Heart left ventricle (tissue), 16 donors: ENCODE measurements around the gene MEF2D. TPM values are rescaled to one million over a fixed set of nuclear protein-coding genes. Genes with fewer than 3 reads are reported as not detected.
A peak's percentile ranks its signal among the peaks of the same experiment; 100 is the strongest.

Source experiments
- ATAC-seq, 4 donors: fragments of 200-7000 bp; cut with Tn5 transposase; one replicate each; pipeline ENCODE4 v1.9.1; 2020 to 2022; ENCODE audit warnings: moderate library complexity in 4 of 4, mild to moderate bottlenecking in 3 of 4, moderate number of reproducible peaks in 1 of 4
- DNase-seq, 5 donors: peaks; one replicate each; pipeline ENCODE4 v3.0.0-alpha.2; 2020
- H3K27ac ChIP-seq, 12 donors: fragments of 200-600 bp; sonication (generic) in 4 of 12; one replicate each; pipeline versions ENCODE4 v1.5.0 to v1.8.0; 2016 to 2022; ENCODE audit warnings: mild to moderate bottlenecking in 2 of 12
- H3K27me3 ChIP-seq, 9 donors: fragments of 200-600 bp; sonication (generic) in 2 of 9; one replicate each; pipeline versions ENCODE4 v1.5.1 to v1.8.0; 2016 to 2022; ENCODE audit warnings: mild to moderate bottlenecking in 3 of 9
- H3K36me3 ChIP-seq, 9 donors: fragments of 200-600 bp; sonication (generic) in 2 of 9; one replicate each; pipeline versions ENCODE4 v1.5.0 to v1.8.0; 2018 to 2022; ENCODE audit warnings: mild to moderate bottlenecking in 2 of 9
- H3K4me1 ChIP-seq, 12 donors: fragments of 200-600 bp; sonication (generic) in 4 of 12; one replicate each; pipeline versions ENCODE4 v1.5.0 to v1.8.0; 2016 to 2022; ENCODE audit warnings: mild to moderate bottlenecking in 3 of 12
- H3K4me3 ChIP-seq, 12 donors: fragments of 200-600 bp; sonication (generic) in 4 of 12; one replicate each; pipeline versions ENCODE4 v1.5.0 to v1.8.0; 2017 to 2022; ENCODE audit warnings: mild to moderate bottlenecking in 9 of 12, moderate library complexity in 4 of 12
- H3K9me3 ChIP-seq, 12 donors: fragments of 200-600 bp; sonication (generic) in 4 of 12; one replicate each; pipeline versions ENCODE4 v1.5.0 to v1.8.0; 2016 to 2022; ENCODE audit warnings: mild to moderate bottlenecking in 1 of 12
- POLR2A ChIP-seq, 2 donors: fragments of 450-650 bp; IDR thresholded peaks; one replicate each; pipeline ENCODE4 v1.6.1; 2017; ENCODE audit warnings: antibody characterized with exemption in 2 of 2, mild to moderate bottlenecking in 2 of 2, moderate library complexity in 2 of 2
- WGBS, 4 donors: extraction: QIAGEN DNeasy Blood & Tissue Kit in 2 of 4; methylation state at CpG; one replicate each; pipeline versions ENCODE4 v1.1.5 to v1.1.7; 2013 to 2018; 5-methylcytosine and 5-hydroxymethylcytosine counted together
- intact Hi-C, 10 donors: fragments of 100-400 bp; cut with DNase I; formaldehyde crosslinking; loops; one replicate each; pipeline versions ENCODE4 v1.11.1 to v1.14.2; 2022
- polyA plus RNA-seq, 2 donors: library from polyadenylated mRNA; stranded (reverse); fragments of 200-250 nt; gene quantifications; one replicate each; pipeline ENCODE4 v1.2.3, GENCODE V29; 2013
- total RNA-seq, 9 donors: library from RNA; depleted of rRNA in 2 of 9; stranded (reverse); fragments of >200 nt in 2 of 9; fragmentation: NEBNext Ultra II Directional in 3 of 9; extraction: Animal tissue kit (Norgen Biotek cat#: 25700) in 3 of 9; gene quantifications; one replicate each; pipeline versions ENCODE4 v1.1.0 to v1.2.4, GENCODE V29; 2016 to 2023
- TF ChIP-seq, protein P1 (sequence below), 12 donors: fragments of 200-600 bp; sonication (generic) in 4 of 12; IDR thresholded peaks; one replicate each; pipeline versions ENCODE4 v1.5.0 to v1.8.0; 2018 to 2022; ENCODE audit warnings: antibody characterized with exemption in 12 of 12, mild to moderate bottlenecking in 5 of 12
- donor health status: ischemic (EF 13 %, LVEDD 7.1; RV severe dilation, severe dysfunction).
- donor health status: healthy with polysubstance abuse.
- donor health status: DM: no; HTN: yes; CAD: no.
- donor health status: DM: no; HTN: no; CAD: no.
- donor health status: ischemic (EF 25% LVEDD 6.9; RV normal size, moderate dysfunction).
- donor health status: ischemic (EF 25% LVEDD 5.7; RV mildly dilated, moderate dysfunction).
- donor health status: healthy.
- donor health status: DM: yes; HTN: yes; CAD: no.
- donor health status: ischemic (EF 35%, LVEDD 5.7; RV mildly dilated, moderate dysfunction).
- donor health status: nonischemic (EF 11% LVEDD 7.7; RV severe dilation, severe dysfunction).
- donor health status: DM: yes; HTN: yes; CAD: no.
- donor health status: PGD.
- donor health status: ischemic (EF 29% LVEDD 5.4; RV normal size, mild dysfunction).
- donor health status: nonischemic (EF 23%, LVEDD 6.1; RV moderate dilation, normal function).

The MEF2D gene
- total and polyA plus RNA-seq, 11 donors, result 40.5 to 203 (median 92.3) TPM

DNA sequence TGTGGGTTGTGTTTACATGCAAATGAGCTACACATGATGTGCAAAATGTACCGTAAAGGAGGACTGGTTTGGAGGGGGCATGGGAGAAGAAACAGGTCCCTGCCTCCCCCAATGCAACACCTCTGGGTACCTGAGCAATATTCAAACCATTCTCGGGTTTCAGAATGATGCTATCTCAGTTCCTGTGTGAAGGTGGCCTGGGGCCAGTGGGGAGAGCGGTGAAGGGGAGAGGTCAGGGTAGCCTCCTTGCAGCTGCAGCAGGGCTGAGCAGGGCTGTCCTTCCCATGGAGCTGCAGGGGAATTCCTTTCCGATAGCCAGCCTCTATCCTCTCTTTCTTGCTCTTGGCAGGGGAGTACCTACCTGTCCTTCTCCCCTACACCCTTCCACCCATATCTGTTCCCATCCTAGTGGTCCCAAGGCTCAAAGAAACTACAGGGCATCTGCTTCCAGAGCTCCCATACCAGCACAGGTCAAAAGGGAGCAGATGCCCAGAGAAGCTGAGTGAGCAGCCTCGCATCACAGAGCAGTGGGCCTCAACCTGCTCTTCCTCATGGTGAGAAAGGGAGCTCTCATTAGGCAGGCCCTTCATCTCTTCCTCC lies 11.9 kb downstream of the MEF2D start:
- intact Hi-C loops, result loop anchor here in 1 of 10 donors (10.0 kb wide), 1 partner anchor 116 kb away; the partner anchor contains the start of gene GPATCH4
- H3K27ac ChIP-seq, result peak overlapping the region; percentile 55 to 100 (median 98)
- H3K9me3 ChIP-seq, result no peaks in the 10 kb centered on the region
- no peak for ATAC-seq
- TF ChIP-seq POLR2A (IDR thresholded peaks at IDR 0.05), result no peak
- TF ChIP-seq, protein P1, sequence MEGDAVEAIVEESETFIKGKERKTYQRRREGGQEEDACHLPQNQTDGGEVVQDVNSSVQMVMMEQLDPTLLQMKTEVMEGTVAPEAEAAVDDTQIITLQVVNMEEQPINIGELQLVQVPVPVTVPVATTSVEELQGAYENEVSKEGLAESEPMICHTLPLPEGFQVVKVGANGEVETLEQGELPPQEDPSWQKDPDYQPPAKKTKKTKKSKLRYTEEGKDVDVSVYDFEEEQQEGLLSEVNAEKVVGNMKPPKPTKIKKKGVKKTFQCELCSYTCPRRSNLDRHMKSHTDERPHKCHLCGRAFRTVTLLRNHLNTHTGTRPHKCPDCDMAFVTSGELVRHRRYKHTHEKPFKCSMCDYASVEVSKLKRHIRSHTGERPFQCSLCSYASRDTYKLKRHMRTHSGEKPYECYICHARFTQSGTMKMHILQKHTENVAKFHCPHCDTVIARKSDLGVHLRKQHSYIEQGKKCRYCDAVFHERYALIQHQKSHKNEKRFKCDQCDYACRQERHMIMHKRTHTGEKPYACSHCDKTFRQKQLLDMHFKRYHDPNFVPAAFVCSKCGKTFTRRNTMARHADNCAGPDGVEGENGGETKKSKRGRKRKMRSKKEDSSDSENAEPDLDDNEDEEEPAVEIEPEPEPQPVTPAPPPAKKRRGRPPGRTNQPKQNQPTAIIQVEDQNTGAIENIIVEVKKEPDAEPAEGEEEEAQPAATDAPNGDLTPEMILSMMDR (IDR thresholded peaks at IDR 0.05), result no peak
- 29 to 40% (median 34%) methylated on average over 5 of the region's 5 CpGs for WGBS, 4 donors
- H3K27me3 ChIP-seq, result no peaks in the 10 kb centered on the region
- H3K4me3 ChIP-seq, result peak overlapping the region in 5 of 12 donors; percentile 20 to 42 (median 39)
- DNase-seq, result no peak
- peaks cover 0 to 20% (median 0%) of the 10 kb centered on the region in 9 donors for H3K36me3 ChIP-seq
- H3K4me1 ChIP-seq, result peaks cover 35 to 100% (median 93%) of the 10 kb centered on the region in 12 donors

GRCh38 chr1:156487862-156488261 lies 12.7 kb downstream of the MEF2D start:
- intact Hi-C loops, result loop anchor here in 1 of 10 donors (10.0 kb wide), 1 partner anchor 117 kb away; the partner anchor contains the start of gene GPATCH4
- DNase-seq, result peak in 1 of 5 donors; percentile 15
- Histone ChIP-seq H3K27ac (peak overlapping the region; percentile 4 to 100 (median 91)), H3K36me3 (peaks cover 0 to 28% (median 8%) of the 10 kb centered on the region in 9 donors), H3K9me3 (no peaks in the 10 kb centered on the region), H3K27me3 (no peaks in the 10 kb centered on the region), H3K4me1 (peaks cover 27 to 100% (median 92%) of the 10 kb centered on the region in 12 donors), H3K4me3 (no peak overlapping the region)
- TF ChIP-seq, protein P1 (IDR thresholded peaks at IDR 0.05), result no peak
- no peak for TF ChIP-seq POLR2A (IDR thresholded peaks at IDR 0.05)
- no peak for ATAC-seq
- WGBS, 4 donors, result 51 to 59% (median 54%) methylated on average over 4 of the region's 4 CpGs

DNA sequence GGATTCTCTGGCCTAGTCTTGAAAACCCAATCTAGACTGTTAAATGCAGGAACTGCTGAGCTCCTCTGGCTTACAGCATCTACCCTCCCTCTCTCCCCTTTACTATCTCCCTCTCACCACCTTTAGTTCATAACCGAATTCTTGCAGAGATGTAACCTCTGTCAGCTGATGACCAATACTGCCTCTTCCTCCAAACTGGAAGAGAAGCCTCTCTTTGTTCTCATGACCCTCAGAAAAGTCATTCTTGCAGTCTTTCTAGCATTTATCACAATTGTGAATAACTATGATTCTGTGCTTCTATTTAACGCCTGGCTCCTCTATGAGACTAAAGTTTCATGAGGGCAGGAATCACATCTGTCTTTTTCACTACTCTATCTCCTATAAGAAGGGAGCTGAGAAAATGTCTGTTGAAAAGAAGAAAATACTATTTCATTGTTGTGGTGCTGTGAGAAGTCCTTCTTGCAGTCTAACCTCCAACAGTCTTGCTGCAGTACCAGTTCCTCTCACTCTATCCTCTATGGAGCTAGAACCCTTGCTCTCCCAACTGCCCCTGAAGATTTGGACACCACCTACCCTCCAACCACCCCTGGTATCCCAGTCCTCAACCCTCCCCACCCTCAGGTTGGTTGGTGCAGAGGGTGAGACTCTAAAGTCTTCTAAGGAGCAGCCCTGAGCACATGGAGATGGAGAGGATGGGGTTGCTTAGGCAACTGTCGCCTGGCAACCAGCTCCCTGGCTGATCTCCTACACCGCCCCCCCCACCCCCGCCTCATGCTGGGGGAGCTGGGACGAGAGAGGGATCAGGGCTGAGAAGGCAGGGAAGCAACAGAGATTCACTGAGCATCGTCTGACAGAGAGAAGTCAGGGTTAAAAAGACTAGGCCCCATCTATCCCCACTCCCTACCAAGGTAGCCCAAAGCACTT lies 13.9 kb downstream of the MEF2D start:
- ATAC-seq (no peak), DNase-seq (peak in 1 of 5 donors; percentile 22)
- no peak for TF ChIP-seq POLR2A (IDR thresholded peaks at IDR 0.05)
- TF ChIP-seq, protein P1 (IDR thresholded peaks at IDR 0.05), result no peak
- no peaks in the 10 kb centered on the region for H3K27me3 ChIP-seq
- no peak overlapping the region for H3K4me3 ChIP-seq
- H3K27ac ChIP-seq, result peak overlapping the region in 7 of 12 donors; percentile 4 to 100 (median 97)
- WGBS, 4 donors, result 61 to 77% (median 71%) methylated on average over 6 to 7 of the region's 7 CpGs
- intact Hi-C loops, result loop anchor here in 1 of 10 donors (10.0 kb wide), 1 partner anchor 118 kb away; the partner anchor contains the start of gene GPATCH4
- no peaks in the 10 kb centered on the region for H3K9me3 ChIP-seq
- H3K36me3 ChIP-seq, result peaks cover 0 to 40% (median 20%) of the 10 kb centered on the region in 9 donors
- peaks cover 16 to 100% (median 87%) of the 10 kb centered on the region in 12 donors for H3K4me1 ChIP-seq
